Measurements from ENCODE around the gene PLEKHB2.
A peak's percentile ranks its signal among the peaks of the same experiment; 100 is the strongest.
"Not testable (repeated sequence)": the region's sequence is repeated elsewhere in the genome, so short reads cannot be mapped to it uniquely, and the experiment has no call there.

The PLEKHB2 gene

GRCh38 chr2:131094463-131095281, 10.5 kb upstream of the PLEKHB2 start:
- no peak for DNase-seq

DNA sequence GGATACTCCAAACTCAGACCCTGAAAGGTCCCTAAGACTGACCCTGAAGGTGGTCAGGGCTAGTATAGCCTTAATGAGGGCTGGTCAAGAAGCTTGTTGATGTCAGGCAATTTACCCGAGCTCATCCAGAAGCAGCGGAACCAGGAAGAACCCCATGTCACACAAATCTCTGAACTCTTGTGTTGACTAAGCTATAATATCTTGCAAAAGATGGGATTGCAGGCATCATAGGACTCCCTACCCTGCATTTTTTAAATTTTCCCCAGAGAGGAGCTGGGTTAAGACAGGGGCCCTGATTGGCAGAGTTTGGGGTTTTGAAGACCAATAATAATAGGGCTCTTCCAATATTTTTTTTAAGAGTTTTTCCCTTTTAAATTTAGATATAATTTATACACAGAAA, 2.0 kb upstream of the PLEKHB2 start:
- no peak for DNase-seq

DNA sequence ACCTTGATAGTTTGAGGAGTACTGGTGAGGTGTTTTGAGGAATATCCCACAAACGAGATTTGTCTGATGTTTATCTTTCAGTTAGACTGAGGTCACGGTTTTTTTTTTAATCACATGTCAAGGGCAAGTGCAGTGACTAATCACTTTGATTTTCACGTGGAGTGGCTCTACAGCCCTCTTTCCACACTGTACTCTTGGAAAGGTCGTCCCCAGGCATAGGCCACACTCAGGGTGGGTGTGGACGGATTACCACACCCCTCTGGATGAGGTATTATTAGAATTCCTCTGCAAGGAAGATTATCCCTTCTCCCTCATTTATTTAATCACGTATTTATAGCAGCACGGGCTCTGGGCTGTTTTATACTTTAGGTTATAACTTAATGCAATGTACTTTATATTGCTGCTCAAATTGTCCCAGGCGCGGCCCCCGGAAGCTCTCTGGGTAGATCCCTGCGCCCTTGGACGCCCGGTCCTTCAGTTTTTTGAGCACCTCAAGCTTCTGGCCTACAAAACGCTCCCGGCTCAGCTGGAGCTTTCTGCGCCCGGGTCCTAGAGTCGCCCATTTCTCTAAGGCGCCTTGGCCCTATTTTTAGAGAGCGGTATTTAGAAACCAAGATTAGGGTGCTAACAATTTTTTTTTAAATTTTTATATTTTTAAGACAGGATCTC, 515 bp upstream of the PLEKHB2 start:
- DNase-seq = peak; percentile 92 to 96

GRCh38 chr2:131105950-131106801, 1.0 kb downstream of the PLEKHB2 start:
- DNase-seq = peak; percentile 58 to 66

GRCh38 chr2:131112529-131112928, 7.4 kb downstream of the PLEKHB2 start:
- DNase-seq = no peak

DNA sequence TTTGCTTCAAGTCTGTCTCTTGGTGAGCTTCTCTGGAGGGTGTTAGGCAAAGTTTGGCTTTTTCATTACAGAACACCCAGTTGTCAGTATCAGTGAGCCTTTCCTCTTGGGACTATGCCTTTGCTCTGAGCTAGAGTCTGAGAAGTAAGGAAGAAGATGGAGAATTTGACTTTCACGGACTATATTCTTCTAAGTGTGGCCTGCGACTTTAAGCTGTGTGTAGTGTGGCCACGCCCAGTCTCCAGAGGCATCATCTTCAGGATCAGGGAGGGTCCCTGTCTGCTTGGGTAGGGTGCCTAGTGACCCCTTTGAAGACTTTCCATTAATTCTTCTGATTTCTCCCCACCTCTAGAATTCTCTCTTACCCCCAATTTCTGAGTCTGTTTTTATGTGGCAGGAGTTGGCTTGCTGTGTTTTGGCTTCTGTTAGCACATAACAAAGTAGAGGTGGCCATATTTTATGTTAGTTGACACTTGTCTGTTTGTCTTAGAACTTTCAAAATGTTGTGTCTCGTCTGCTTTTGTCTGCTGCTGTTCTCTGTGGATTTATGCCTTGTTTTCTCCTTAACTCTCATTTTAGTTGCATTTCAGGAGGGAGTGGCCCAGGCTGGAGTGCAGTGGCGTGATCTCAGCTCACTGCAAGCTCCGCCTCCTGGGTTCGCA, 8.6 kb downstream of the PLEKHB2 start:
- DNase-seq = no peak

GRCh38 chr2:131114950-131115349, 9.8 kb downstream of the PLEKHB2 start:
- not testable (repeated sequence) for DNase-seq

DNA sequence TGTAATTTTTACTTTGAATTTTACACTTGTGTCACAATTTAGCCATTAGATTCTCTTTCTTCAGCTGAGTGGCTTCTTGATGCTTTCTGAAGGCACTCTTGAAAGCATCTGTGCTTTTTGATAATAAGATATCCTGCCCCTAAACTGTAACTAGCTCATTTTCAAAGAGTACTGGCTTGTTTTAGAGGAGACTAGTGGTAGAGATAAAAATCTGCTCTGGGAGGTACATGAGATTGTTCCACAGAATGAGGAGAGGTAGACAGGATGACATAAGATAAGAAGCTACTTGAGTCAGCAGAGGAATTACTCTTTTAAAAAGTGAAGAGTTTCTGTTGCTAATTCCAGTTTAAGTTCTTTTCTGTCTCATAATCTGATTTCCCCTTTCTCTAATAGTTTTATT, 10.6 kb downstream of the PLEKHB2 start:
- no peak for DNase-seq

DNA sequence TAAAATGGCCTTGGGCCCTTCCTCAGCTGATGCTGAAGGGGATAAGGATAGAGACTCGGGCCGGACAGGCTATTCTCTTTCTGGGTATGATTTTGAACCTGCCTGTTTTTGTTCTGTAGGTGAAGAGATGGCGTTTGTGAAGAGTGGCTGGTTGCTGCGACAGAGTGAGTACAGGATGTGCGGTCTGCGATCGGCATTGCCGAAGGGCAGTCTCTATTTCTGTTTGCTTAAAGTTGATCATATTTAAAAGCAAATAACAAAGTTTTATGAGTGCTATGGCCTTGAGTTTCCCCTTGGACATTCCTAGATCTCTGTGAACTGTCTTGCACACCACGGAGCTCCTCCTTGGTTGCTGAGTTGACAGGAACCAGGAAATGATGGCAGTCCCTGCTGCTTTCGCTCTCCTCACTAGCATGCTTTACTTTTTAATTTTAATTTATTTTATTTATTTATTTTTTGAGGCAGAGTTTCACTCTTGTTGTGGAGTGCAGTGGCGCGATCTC, 15.7 kb downstream of the PLEKHB2 start:
- DNase-seq = no peak

- DNase-seq = no peak
These were observed 16.3 kb downstream of the PLEKHB2 start for GRCh38 chr2:131121464-131121863.

DNA sequence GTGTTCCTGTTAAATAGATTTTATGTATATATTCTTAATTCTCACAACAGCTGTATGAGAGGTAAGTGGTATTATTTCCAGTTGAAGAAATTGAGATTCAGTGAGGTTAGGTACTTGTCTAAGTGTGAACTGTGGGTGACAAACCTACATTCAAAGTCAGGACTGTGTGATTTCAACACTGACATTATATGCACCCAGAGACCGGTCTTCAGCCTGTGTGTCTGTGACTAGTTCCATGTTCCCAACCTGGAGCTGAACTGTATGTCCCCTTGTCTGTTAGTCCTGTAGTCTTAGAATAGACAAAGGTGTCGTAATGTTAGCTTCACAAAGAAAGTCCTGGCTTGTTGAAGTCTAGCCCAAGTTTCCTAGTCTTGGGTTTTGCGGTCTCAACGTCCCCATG, 17.4 kb downstream of the PLEKHB2 start:
- DNase-seq = no peak

- DNase-seq = no peak
These were observed 18.1 kb downstream of the PLEKHB2 start for GRCh38 chr2:131123192-131123591.

DNA sequence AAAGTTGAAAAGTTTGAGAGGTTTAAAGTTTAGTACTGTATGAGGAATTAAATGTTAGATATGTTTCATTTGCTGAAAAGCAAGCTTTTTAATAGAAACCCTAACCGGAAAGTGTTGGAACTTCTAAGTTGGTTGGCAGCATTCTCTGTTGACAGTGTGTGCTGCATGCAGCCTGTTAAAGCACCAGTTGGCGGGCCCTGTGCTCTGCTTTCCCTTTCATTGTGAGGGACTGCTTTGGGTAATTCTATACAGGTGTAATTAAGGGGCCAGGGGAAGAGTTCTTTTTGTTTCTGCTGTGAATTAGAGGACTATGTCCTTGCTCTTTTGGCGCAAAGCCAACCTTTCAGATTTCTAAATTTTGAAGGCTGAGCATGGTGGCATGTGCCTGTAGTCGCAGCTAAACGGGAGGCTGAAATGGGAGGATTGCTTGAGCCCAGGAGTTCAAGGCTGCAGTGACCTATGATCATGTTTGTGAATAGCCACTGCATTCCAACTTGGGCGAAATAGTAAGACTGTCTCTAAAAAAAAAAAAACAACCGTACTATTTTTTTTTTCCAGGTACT, 20.1 kb downstream of the PLEKHB2 start:
- no peak for DNase-seq

GRCh38 chr2:131126436-131126835, 21.3 kb downstream of the PLEKHB2 start:
- DNase-seq = no peak

DNA sequence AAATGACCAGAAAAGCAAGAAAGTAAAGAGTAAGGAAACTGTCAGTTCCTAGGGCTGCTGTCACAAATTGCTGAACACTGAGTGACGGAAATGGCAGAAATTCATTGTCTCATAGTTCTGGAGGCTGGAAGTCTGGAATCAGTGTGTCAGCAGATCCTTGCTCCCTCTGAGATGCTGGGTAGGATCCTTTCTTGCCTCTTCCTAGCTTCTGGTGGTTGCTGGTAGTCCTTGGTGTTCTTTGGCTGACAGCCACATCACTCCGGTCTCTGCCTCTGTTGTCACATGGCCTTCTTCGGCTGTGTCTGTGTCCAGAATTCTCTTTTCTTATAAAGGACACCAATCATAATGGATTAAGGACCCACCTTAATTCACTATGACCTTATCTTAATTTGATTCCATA, 21.9 kb downstream of the PLEKHB2 start:
- no peak for DNase-seq

GRCh38 chr2:131127981-131128380, 22.8 kb downstream of the PLEKHB2 start:
- no peak for DNase-seq

- no peak for DNase-seq
These were observed 25.1 kb downstream of the PLEKHB2 start for GRCh38 chr2:131130298-131130596.

DNA sequence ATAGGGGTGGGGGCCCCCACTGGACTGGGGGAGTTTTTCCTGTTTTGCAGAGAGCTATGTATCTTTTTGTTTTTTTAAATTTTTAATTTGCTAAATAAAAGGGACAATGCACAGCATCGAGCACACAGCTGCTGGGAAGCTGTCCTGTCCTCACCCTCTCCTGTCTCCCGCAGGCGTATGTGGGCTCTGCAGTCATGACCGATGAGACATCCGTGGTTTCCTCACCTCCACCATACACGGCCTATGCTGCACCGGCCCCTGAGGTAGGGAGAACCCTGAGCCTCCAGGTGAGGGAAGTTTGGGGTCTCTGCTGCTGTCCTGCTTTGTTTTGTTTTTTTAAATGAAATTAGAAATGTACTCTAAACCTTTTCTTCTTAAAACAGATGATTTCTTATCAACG, 27.6 kb downstream of the PLEKHB2 start:
- no peak for DNase-seq

DNA sequence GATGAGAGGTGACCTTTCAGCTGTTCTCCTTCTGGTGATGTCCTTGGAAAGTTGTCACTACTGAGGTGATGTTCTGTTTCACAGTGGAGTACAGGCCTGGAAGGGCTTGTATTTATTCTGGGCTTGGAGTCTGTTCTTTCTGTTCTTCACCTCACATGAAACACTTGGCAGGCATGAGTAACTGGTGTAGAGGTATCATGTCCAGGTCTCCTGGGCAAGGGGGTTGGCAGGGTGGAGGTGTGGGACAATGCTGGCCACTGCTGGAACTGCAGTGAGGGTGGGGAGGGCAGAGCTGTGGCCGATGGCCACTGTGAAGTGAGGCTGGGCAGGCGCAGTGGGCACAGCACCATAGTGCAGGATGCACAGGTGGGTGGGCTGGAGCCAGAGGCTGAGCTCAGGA, 35.4 kb downstream of the PLEKHB2 start:
- no peak for DNase-seq

GRCh38 chr2:131142849-131143248, 37.7 kb downstream of the PLEKHB2 start:
- no peak for DNase-seq

DNA sequence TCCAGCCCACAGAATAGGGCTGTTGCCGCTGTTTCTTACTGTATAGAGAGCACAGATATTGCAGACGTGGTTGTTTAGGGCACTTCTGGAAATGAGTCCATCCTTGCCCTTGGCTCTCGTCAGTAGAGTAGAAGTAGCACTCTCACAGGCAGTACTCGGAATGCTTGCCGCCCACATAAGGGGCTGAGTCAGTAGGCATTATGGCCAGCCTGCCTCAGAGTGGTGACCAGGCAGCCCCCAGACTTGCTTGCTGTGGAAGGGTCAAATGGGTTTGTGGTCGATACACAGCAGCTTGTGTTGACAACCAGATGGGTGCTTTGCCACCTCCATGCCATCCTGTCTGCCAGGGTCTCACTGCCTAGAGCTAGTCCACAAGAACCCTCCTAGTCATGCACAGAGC, 38.7 kb downstream of the PLEKHB2 start:
- no peak for DNase-seq

DNA sequence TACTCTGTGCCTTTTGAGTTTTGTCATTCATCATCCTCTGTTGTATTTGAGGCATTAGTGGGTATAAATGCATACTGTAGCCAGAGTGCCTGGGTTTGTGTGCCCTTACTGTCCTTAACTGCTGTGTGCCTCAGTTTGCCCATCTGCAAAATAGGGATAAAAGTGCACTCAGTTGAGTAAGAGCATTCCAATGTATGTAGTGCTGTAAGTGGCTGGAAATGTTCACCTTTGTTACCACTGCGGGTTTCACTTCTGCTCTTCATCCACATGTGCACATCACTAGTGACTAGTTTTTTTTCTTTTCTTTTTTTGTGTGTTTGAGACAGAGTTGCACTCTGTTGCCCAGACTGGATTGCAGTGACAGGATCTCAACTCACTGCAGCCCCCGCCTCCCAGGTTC, 39.9 kb downstream of the PLEKHB2 start:
- DNase-seq = no peak

- peak; percentile 95 to 98 for DNase-seq
These were observed 41.1 kb downstream of the PLEKHB2 start for GRCh38 chr2:131146231-131146630.
